Ishikawa (cell line): Measurements from ENCODE around the gene OTULIN.

Experiments
- CEBPB ChIP-seq: IDR thresholded peaks from 2 replicates; pipeline ENCODE4 v1.6.1; 2012
- CREB1 ChIP-seq: IDR thresholded peaks from 2 replicates; pipeline ENCODE4 v1.6.1; 2012; ENCODE audit warnings: low read depth
- EGR1 ChIP-seq: IDR thresholded peaks from 2 replicates; pipeline ENCODE4 v1.6.1; 2012
- EP300 ChIP-seq: IDR thresholded peaks from 2 replicates; pipeline ENCODE4 v1.6.1; 2012; ENCODE audit warnings: borderline replicate concordance
- FOXM1 ChIP-seq: IDR thresholded peaks from 2 replicates; pipeline ENCODE4 v1.6.1; 2012; ENCODE audit warnings: low read depth, borderline replicate concordance
- MAX ChIP-seq: IDR thresholded peaks from 2 replicates; pipeline ENCODE4 v1.6.1; 2012
- NFIC ChIP-seq: IDR thresholded peaks from 2 replicates; pipeline ENCODE4 v1.6.1; 2012
- RAD21 ChIP-seq: IDR thresholded peaks from 2 replicates; pipeline ENCODE4 v1.6.1; 2012; ENCODE audit warnings: low read depth
- REST ChIP-seq: IDR thresholded peaks from 2 replicates; pipeline ENCODE4 v1.6.1; 2012; ENCODE audit warnings: low read depth, mild to moderate bottlenecking
- TAF1 ChIP-seq: IDR thresholded peaks from 2 replicates; pipeline ENCODE4 v1.6.1; 2012; ENCODE audit warnings: low read depth, mild to moderate bottlenecking
- TCF12 ChIP-seq: IDR thresholded peaks from 2 replicates; pipeline ENCODE4 v1.6.1; 2012; ENCODE audit warnings: low read depth
- TEAD4 ChIP-seq: IDR thresholded peaks from 2 replicates; pipeline ENCODE4 v1.6.1; 2012
- USF1 ChIP-seq: IDR thresholded peaks from 2 replicates; pipeline ENCODE4 v1.6.1; 2012
- YY1 ChIP-seq: IDR thresholded peaks from 2 replicates; pipeline ENCODE4 v1.6.1; 2012; ENCODE audit warnings: low read depth
- ZBTB7A ChIP-seq: IDR thresholded peaks from 2 replicates; pipeline ENCODE4 v1.6.1; 2012; ENCODE audit warnings: low read depth

OTULIN gene

GRCh38 chr5:14668181-14668591 lies 3.7 kb downstream of the OTULIN start:
- TF ChIP-seq EP300, result no peak
- TF ChIP-seq TAF1, result no peak
- no peak for TF ChIP-seq CREB1
- no peak for TF ChIP-seq EGR1
- no peak for TF ChIP-seq ZBTB7A
- TF ChIP-seq NFIC, result no peak
- TF ChIP-seq MAX, result no peak
- no peak for TF ChIP-seq FOXM1
- TF ChIP-seq YY1, result no peak
- TF ChIP-seq USF1, result no peak
- no peak for TF ChIP-seq TCF12
- TF ChIP-seq REST, result no peak
- TF ChIP-seq CEBPB, result no peak
- no peak for TF ChIP-seq TEAD4
- TF ChIP-seq RAD21, result no peak

GRCh38 chr5:14669415-14669814 lies 4.9 kb downstream of the OTULIN start:
- no peak for TF ChIP-seq EGR1
- no peak for TF ChIP-seq TCF12
- no peak for TF ChIP-seq NFIC
- TF ChIP-seq FOXM1, result no peak
- no peak for TF ChIP-seq CEBPB
- no peak for TF ChIP-seq MAX
- no peak for TF ChIP-seq TEAD4
- TF ChIP-seq EP300, result no peak
- no peak for TF ChIP-seq CREB1
- TF ChIP-seq USF1, result no peak
- no peak for TF ChIP-seq YY1
- TF ChIP-seq TAF1, result no peak
- no peak for TF ChIP-seq ZBTB7A

GRCh38 chr5:14669975-14670374 lies 5.5 kb downstream of the OTULIN start:
- TF ChIP-seq EP300 (no peak), FOXM1 (no peak), REST (no peak), RAD21 (no peak), USF1 (no peak), CREB1 (no peak), MAX (no peak)

- TF ChIP-seq USF1 (no peak), NFIC (no peak), TEAD4 (no peak), CREB1 (no peak), EP300 (no peak), RAD21 (no peak), EGR1 (no peak), FOXM1 (no peak)
These were observed 6.9 kb downstream of the OTULIN start for GRCh38 chr5:14671414-14671813.

- TF ChIP-seq TEAD4, result no peak
These were observed 7.6 kb downstream of the OTULIN start for GRCh38 chr5:14672082-14672481.
